ENCODE measurements around the gene CCR5AS.

CCR5AS gene

GRCh38 chr3:46378426-46378942 lies 28.4 kb downstream of the CCR5AS start:
- Histone ChIP-seq H3K9me3 (ENCODE audit: insufficient read depth in 2 of 2, low read depth in 1 of 2, low read length in 1 of 2) (no peaks in the 10 kb centered on the region), H2BK15ac (ENCODE audit: low read length) (no peak overlapping the region), H3K9ac (replicated peaks in 1 of 4; ENCODE audit: extremely low read depth in 1 of 4, low read depth in 3 of 4, low read length in 3 of 4) (no peak overlapping the region), H3K56ac (replicated peaks; ENCODE audit: insufficient read length, low read depth, low read length) (no peak overlapping the region), H4K20me1 (replicated peaks in 1 of 2; ENCODE audit: control insufficient read depth in 1 of 2, insufficient read depth in 2 of 2, low read length in 2 of 2) (no peaks in the 10 kb centered on the region), H2BK12ac (ENCODE audit: low read depth, low read length) (no peak overlapping the region), H2BK5ac (ENCODE audit: low read depth, low read length) (no peak overlapping the region), H4K5ac (ENCODE audit: insufficient read length, low read depth, low read length) (no peak overlapping the region), H3K27ac (ENCODE audit: low read depth, low read length) (no peak overlapping the region), H2BK20ac (ENCODE audit: low read length) (no peak overlapping the region), H2AFZ (ENCODE audit: low read length) (no peak overlapping the region), H3K23me2 (ENCODE audit: low read depth, low read length) (no peaks in the 10 kb centered on the region), H3K4me3 (ENCODE audit: extremely low read depth in 1 of 4, insufficient read depth in 2 of 4, low read depth in 3 of 4, low read length in 4 of 4) (no peak overlapping the region), H2BK120ac (replicated peaks; ENCODE audit: low read depth, low read length) (no peak overlapping the region), H3K4ac (replicated peaks; ENCODE audit: insufficient read length, low read depth, low read length) (no peak overlapping the region), H3K79me2 (ENCODE audit: control insufficient read depth in 1 of 2, insufficient read depth in 2 of 2, low read length in 2 of 2) (no peaks in the 10 kb centered on the region), H4K91ac (replicated peaks; ENCODE audit: insufficient read length, low read length) (no peak overlapping the region), H3K23ac (ENCODE audit: insufficient read length) (no peak overlapping the region), H3K4me2 (ENCODE audit: insufficient read depth in 1 of 2, low read depth in 2 of 2, low read length in 2 of 2) (no peak overlapping the region), H3K27me3 (replicated peaks in 1 of 4; ENCODE audit: control insufficient read depth in 3 of 4, extremely low read depth in 1 of 4, insufficient read depth in 3 of 4, low read length in 3 of 4) (no peaks in the 10 kb centered on the region), H3K79me1 (ENCODE audit: low read depth, low read length) (no peaks in the 10 kb centered on the region), H2AK5ac (ENCODE audit: low read depth, low read length) (no peak overlapping the region), H4K8ac (ENCODE audit: extremely low read depth, insufficient read depth, low read length) (no peak overlapping the region), H3K18ac (ENCODE audit: extremely low read depth, low read length) (no peak overlapping the region; the same call in 1 of the 2 replicates), H3K4me1 (replicated peaks in 1 of 4; ENCODE audit: control insufficient read depth in 3 of 4, insufficient read depth in 4 of 4, low read length in 3 of 4) (peaks cover 1 to 15% (median 8%) of the 10 kb centered on the region in 4 experiments; a peak in 6 of 7 replicates), H3K36me3 (ENCODE audit: control insufficient read depth in 2 of 4, insufficient read depth in 4 of 4, low read length in 3 of 4) (no peaks in the 10 kb centered on the region), H3K14ac (ENCODE audit: insufficient read length) (no peak overlapping the region)
- ChIA-PET POLR2A (ENCODE audit: partially characterized antibody) (no interaction called here), CTCF (ENCODE audit: partially characterized antibody) (interaction anchor here (0.6 to 3.0 kb wide), 40 partner anchors 10 to 450 kb away, joined by 3 to 48 read pairs (median 3); partner anchors contain the start of genes CCR1, CCR3 and CCRL2)
- WGBS, 2 experiments (ENCODE audit: extremely low coverage in 1 of 2, insufficient coverage in 1 of 2, insufficient read length in 1 of 2, insufficient replicate concordance in 2 of 2, low coverage in 1 of 2, low lambda C conversion rate in 2 of 2, missing lambda C conversion rate in 1 of 2) = 64% methylated on average over 8 of the region's 8 CpGs; no CpG with 5 or more reads in 1 of the 2 experiments
- TF ChIP-seq CTCF (IDR thresholded peaks at IDR 0.05; ENCODE audit: control extremely low read depth in 1 of 3, insufficient read depth in 1 of 3, low read depth in 1 of 3, low read length in 3 of 3) (peak; percentile 80 to 85 (median 81)), YY1 (IDR thresholded peaks at IDR 0.05; ENCODE audit: low read depth, low read length) (0 out of 2 replicates have a peak, but pooled peaks have one; percentile 44), RAD21 (IDR thresholded peaks at IDR 0.05 in 1 of 2, conservative IDR thresholded peaks at IDR 0.05 in 1 of 2; ENCODE audit: low read depth in 2 of 2, low read length in 2 of 2) (peak; percentile 90 to 93), GTF2F1 (IDR thresholded peaks at IDR 0.05; ENCODE audit: borderline replicate concordance, low read depth, low read length) (no peak), RFX5 (IDR thresholded peaks at IDR 0.05; ENCODE audit: borderline replicate concordance, low read depth, low read length) (no peak), TAF7 (optimal IDR thresholded peaks at IDR 0.05; ENCODE audit: borderline replicate concordance, low read depth, low read length) (peak; percentile 35)
- DNase-seq (ENCODE audit: low read depth in 1 of 2, low spot score in 2 of 2) = peak; percentile 38 to 83
- peak; percentile 76 for FAIRE-seq
